H9 (cell line): ENCODE results near the gene KLHL21. TPM values are rescaled to one million over a fixed set of nuclear protein-coding genes. Genes with fewer than 3 reads are reported as not detected.

Source experiments
- DNase-seq: peaks from one replicate; pipeline ENCODE4 v3.0.0-alpha.2; 2017
- H2AFZ ChIP-seq: one replicate; pipeline ENCODE4 v1.6.1; 2013; ENCODE audit warnings: mild to moderate bottlenecking, low read length, control low read depth, moderate library complexity
- H2AK5ac ChIP-seq: 2 replicates; pipeline ENCODE4 v1.6.1; 2013; ENCODE audit warnings: low read length, control low read depth, mixed read lengths; ENCODE audit not compliant: insufficient read length
- H2BK120ac ChIP-seq: one replicate; pipeline ENCODE4 v1.6.1; 2013; ENCODE audit warnings: low read depth, mild to moderate bottlenecking, low read length, control low read depth, inconsistent platforms; ENCODE audit not compliant: poor library complexity, severe bottlenecking
- H2BK12ac ChIP-seq: 2 replicates; pipeline ENCODE4 v1.6.1; 2013; ENCODE audit warnings: low read length, control low read depth, mixed read lengths, low read depth; ENCODE audit not compliant: insufficient read length
- H2BK15ac ChIP-seq: 2 replicates; pipeline ENCODE4 v1.6.1; 2013; ENCODE audit warnings: low read depth, low read length, control low read depth
- H2BK20ac ChIP-seq: one replicate; pipeline ENCODE4 v1.6.1; 2013; ENCODE audit warnings: low read depth, mild to moderate bottlenecking, low read length, control low read depth, inconsistent platforms; ENCODE audit not compliant: poor library complexity, severe bottlenecking
- H2BK5ac ChIP-seq: 2 replicates; pipeline ENCODE4 v1.6.1; 2013; ENCODE audit warnings: low read length, control low read depth, mixed read lengths; ENCODE audit not compliant: insufficient read length
- H3K14ac ChIP-seq: 2 replicates; pipeline ENCODE4 v1.6.1; 2013; ENCODE audit warnings: low read length, control low read depth; ENCODE audit not compliant: insufficient read depth
- H3K18ac ChIP-seq: 2 replicates; pipeline ENCODE4 v1.6.1; 2013; ENCODE audit warnings: low read depth, mild to moderate bottlenecking, mixed read lengths, low read length, control low read depth; ENCODE audit not compliant: insufficient read length
- H3K23ac ChIP-seq: 2 replicates; pipeline ENCODE4 v1.6.1; 2013; ENCODE audit warnings: low read length, control low read depth, mixed read lengths, low read depth; ENCODE audit not compliant: insufficient read length
- H3K23me2 ChIP-seq: 2 replicates; pipeline ENCODE4 v1.6.1; 2013; ENCODE audit warnings: low read depth, mild to moderate bottlenecking, mixed read lengths, low read length, control low read depth; ENCODE audit not compliant: insufficient read length, poor library complexity, severe bottlenecking
- H3K27ac ChIP-seq: 2 replicates; pipeline ENCODE4 v1.5.1; 2013; ENCODE audit warnings: low read length, control low read depth, mixed read lengths, low read depth; ENCODE audit not compliant: insufficient read length
- H3K27me3 ChIP-seq: 2 replicates; pipeline ENCODE4 v1.6.1; 2013; ENCODE audit warnings: low read length, control low read depth, inconsistent platforms; ENCODE audit not compliant: insufficient read depth
- H3K4ac ChIP-seq: 2 replicates; pipeline ENCODE4 v1.6.1; 2013; ENCODE audit warnings: low read depth, mild to moderate bottlenecking, control low read depth, inconsistent platforms, low read length, moderate library complexity
- H3K4me1 ChIP-seq: 2 replicates; pipeline ENCODE4 v1.6.1; 2013; ENCODE audit warnings: low read length, control low read depth, inconsistent platforms; ENCODE audit not compliant: insufficient read depth
- H3K4me2 ChIP-seq: 2 replicates; pipeline ENCODE4 v1.6.1; 2013; ENCODE audit warnings: low read length, control low read depth, mixed read lengths; ENCODE audit not compliant: insufficient read length, insufficient read depth
- H3K56ac ChIP-seq: 2 replicates; pipeline ENCODE4 v1.6.1; 2013; ENCODE audit warnings: low read depth, mild to moderate bottlenecking, mixed read lengths, low read length, control low read depth; ENCODE audit not compliant: insufficient read length
- H3K79me1 ChIP-seq: 2 replicates; pipeline ENCODE4 v1.6.1; 2013; ENCODE audit warnings: low read depth, mild to moderate bottlenecking, moderate library complexity, low read length, control low read depth, inconsistent platforms; ENCODE audit not compliant: insufficient read depth, poor library complexity, severe bottlenecking
- H3K79me2 ChIP-seq: 2 replicates; pipeline ENCODE4 v1.6.1; 2013; ENCODE audit warnings: low read length, control low read depth, inconsistent platforms; ENCODE audit not compliant: insufficient read depth
- H3K9ac ChIP-seq: 2 replicates; pipeline ENCODE4 v1.6.1; 2013; ENCODE audit warnings: low read length, control low read depth, mixed read lengths; ENCODE audit not compliant: insufficient read length; ENCODE audit errors: extremely low read depth
- H3K9me3 ChIP-seq: one replicate; pipeline ENCODE4 v1.6.1; 2013; ENCODE audit warnings: low read depth, low read length, inconsistent platforms; ENCODE audit not compliant: control insufficient read depth
- H3T11ph ChIP-seq: one replicate; pipeline ENCODE4 v1.6.1; 2013; ENCODE audit warnings: mild to moderate bottlenecking, low read length, control low read depth, inconsistent platforms
- H4K20me1 ChIP-seq: one replicate; pipeline ENCODE4 v1.6.1; 2013; ENCODE audit not compliant: control insufficient read depth, insufficient read length, insufficient read depth
- H4K5ac ChIP-seq: 2 replicates; pipeline ENCODE4 v1.6.1; 2013; ENCODE audit warnings: low read depth, mild to moderate bottlenecking, mixed read lengths, low read length, control low read depth; ENCODE audit not compliant: insufficient read length
- H4K8ac ChIP-seq: replicated peaks from 2 replicates; pipeline ENCODE4 v1.6.1; 2013; ENCODE audit warnings: low read length, control low read depth, mixed read lengths, low read depth; ENCODE audit not compliant: insufficient read length
- H4K91ac ChIP-seq: 2 replicates; pipeline ENCODE4 v1.6.1; 2013; ENCODE audit warnings: low read depth, mild to moderate bottlenecking, moderate library complexity, mixed read lengths, low read length, control low read depth; ENCODE audit not compliant: insufficient read length
- H3K27ac Mint-ChIP-seq, 3 experiments: 2 replicates in 2 of 3; 3 replicates in 1 of 3; pipeline ENCODE4 v1.8.0; 2020 to 2021; ENCODE audit warnings: mixed read lengths in 3 of 3, mild to moderate bottlenecking in 1 of 3, moderate library complexity in 1 of 3
- H3K27me3 Mint-ChIP-seq: 2 replicates; pipeline ENCODE4 v1.8.0; 2021; ENCODE audit warnings: low read depth, mild to moderate bottlenecking, moderate library complexity, mixed read lengths
- H3K36me3 Mint-ChIP-seq, 3 experiments: 2 replicates in 2 of 3; 3 replicates in 1 of 3; pipeline ENCODE4 v1.8.0; 2020 to 2021; ENCODE audit warnings: low read depth in 3 of 3, mixed read lengths in 3 of 3; ENCODE audit not compliant: insufficient read depth in 1 of 3
- H3K4me1 Mint-ChIP-seq, 2 experiments: 2 replicates each; pipeline ENCODE4 v1.8.0; 2020; ENCODE audit warnings: mixed read lengths in 2 of 2
- H3K4me3 Mint-ChIP-seq, 2 experiments: 2 replicates in 1 of 2; 3 replicates in 1 of 2; pipeline ENCODE4 v1.8.0; 2020 to 2021; ENCODE audit warnings: mild to moderate bottlenecking in 2 of 2, mixed read lengths in 2 of 2, moderate library complexity in 1 of 2
- H3K9me3 Mint-ChIP-seq, 2 experiments: 2 replicates in 1 of 2; 3 replicates in 1 of 2; pipeline ENCODE4 v1.8.0; 2020; ENCODE audit warnings: mild to moderate bottlenecking in 2 of 2, mixed read lengths in 2 of 2, moderate library complexity in 1 of 2
- CTCF ChIP-seq: fragments of 200-600 bp; sonication (generic); conservative IDR thresholded peaks from 3 replicates; pipeline ENCODE4 v1.8.0; 2021; ENCODE audit warnings: antibody characterized with exemption, mild to moderate bottlenecking
- WGBS: extraction: QIAGEN DNeasy Blood & Tissue Kit; methylation state at CpG from one replicate; pipeline ENCODE4 v1.1.7; 2013; ENCODE audit warnings: missing lambda C conversion rate, low lambda C conversion rate, mixed read lengths; ENCODE audit not compliant: insufficient read length; ENCODE audit errors: extremely low coverage; 5-methylcytosine and 5-hydroxymethylcytosine counted together
- total RNA-seq: library from RNA; stranded (reverse); gene quantifications from 2 replicates; pipeline ENCODE4 v1.2.1, GENCODE V29; 2021

Gene KLHL21
- total RNA-seq, 1 experiment from 2014 or later, result 31.9 TPM

GRCh38 chr1:6580119-6580592 lies 22.5 kb downstream of the KLHL21 start:
- H3K27ac ChIP-seq, result no peak overlapping the region
- H3K4me1 Mint-ChIP-seq, result peaks cover 15 to 18% of the 10 kb centered on the region in 2 experiments
- peak overlapping the region; percentile 60 for H3K4me2 ChIP-seq
- H2BK15ac ChIP-seq, result no peak overlapping the region
- H3K27me3 ChIP-seq, result no peaks in the 10 kb centered on the region
- H3K79me1 ChIP-seq, result peaks cover 4% of the 10 kb centered on the region
- no peak overlapping the region for H2AK5ac ChIP-seq
- no peak overlapping the region for H4K5ac ChIP-seq
- H3K79me2 ChIP-seq, result no peaks in the 10 kb centered on the region
- H3K14ac ChIP-seq, result peak overlapping the region; percentile 79
- H2BK12ac ChIP-seq, result no peak overlapping the region
- H3K27me3 Mint-ChIP-seq, result peaks cover 10% of the 10 kb centered on the region
- H3K9me3 ChIP-seq, result no peaks in the 10 kb centered on the region
- H2BK120ac ChIP-seq, result no peak overlapping the region
- no peak for DNase-seq
- no peak overlapping the region for H3K56ac ChIP-seq
- H4K91ac ChIP-seq, result no peak overlapping the region
- no peaks in the 10 kb centered on the region; a peak in 1 of 5 replicates for H3K9me3 Mint-ChIP-seq
- H3K18ac ChIP-seq, result peak overlapping the region; percentile 78
- peak overlapping the region; percentile 82 to 94 (median 82); a peak in 5 of 7 replicates for H3K27ac Mint-ChIP-seq
- H3K36me3 Mint-ChIP-seq, result peaks cover 0 to 14% (median 2%) of the 10 kb centered on the region in 3 experiments; a peak in 4 of 7 replicates
- WGBS, result no CpG with 5 or more reads among the region's 30 CpGs
- peaks cover 7% of the 10 kb centered on the region for H3K23me2 ChIP-seq
- no peak overlapping the region for H2AFZ ChIP-seq
- H3T11ph ChIP-seq, result no peak overlapping the region
- H3K4me1 ChIP-seq, result no peaks in the 10 kb centered on the region; the same call in 1 of the 2 replicates
- no peak overlapping the region for H2BK20ac ChIP-seq
- H3K23ac ChIP-seq, result no peak overlapping the region
- H2BK5ac ChIP-seq, result no peak overlapping the region
- TF ChIP-seq CTCF, result no peak
- no peak overlapping the region for H4K8ac ChIP-seq
- no peaks in the 10 kb centered on the region for H4K20me1 ChIP-seq
- peak overlapping the region; percentile 25 for H3K9ac ChIP-seq
- H3K4ac ChIP-seq, result no peak overlapping the region
- H3K4me3 Mint-ChIP-seq, result peak overlapping the region; percentile 92 to 95
